Brain microvascular endothelial cell (primary cell): ENCODE results near the gene PPM1G.
A peak's percentile ranks its signal among the peaks of the same experiment; 100 is the strongest.

Source experiments
- DNase-seq: peaks from one replicate; pipeline ENCODE4 v3.0.0-alpha.2; 2020
- H3K27ac ChIP-seq: fragments of 250-450 bp; sonication (Bioruptor Pico); 2 replicates; pipeline ENCODE4 v1.5.1; 2020; ENCODE audit warnings: mild to moderate bottlenecking, moderate library complexity
- H3K27me3 ChIP-seq: fragments of 250-450 bp; sonication (Bioruptor Pico); replicated peaks from 2 replicates; pipeline ENCODE4 v1.5.1; 2020; ENCODE audit warnings: mild to moderate bottlenecking
- H3K36me3 ChIP-seq: fragments of 250-450 bp; sonication (Bioruptor Pico); replicated peaks from 2 replicates; pipeline ENCODE4 v1.5.1; 2020; ENCODE audit warnings: mild to moderate bottlenecking
- H3K4me3 ChIP-seq: 2 replicates; pipeline ENCODE4 v1.5.1; 2011; ENCODE audit warnings: low read depth, mild to moderate bottlenecking, control low read depth, low read length, moderate library complexity
- in situ Hi-C: cut with HindIII; loops from 2 replicates; pipeline ENCODE4 v1.10.0; 2017; ENCODE audit warnings: low sequenced_read_pairs, low pct_ligation_motif_present
- TF ChIP-seq, protein P1 (sequence below): IDR thresholded peaks from 2 replicates; pipeline ENCODE4 v1.5.1; 2011; ENCODE audit warnings: low read depth, mild to moderate bottlenecking, moderate library complexity, low read length, control low read depth, inconsistent platforms; ENCODE audit errors: missing control alignments

The PPM1G gene

DNA sequence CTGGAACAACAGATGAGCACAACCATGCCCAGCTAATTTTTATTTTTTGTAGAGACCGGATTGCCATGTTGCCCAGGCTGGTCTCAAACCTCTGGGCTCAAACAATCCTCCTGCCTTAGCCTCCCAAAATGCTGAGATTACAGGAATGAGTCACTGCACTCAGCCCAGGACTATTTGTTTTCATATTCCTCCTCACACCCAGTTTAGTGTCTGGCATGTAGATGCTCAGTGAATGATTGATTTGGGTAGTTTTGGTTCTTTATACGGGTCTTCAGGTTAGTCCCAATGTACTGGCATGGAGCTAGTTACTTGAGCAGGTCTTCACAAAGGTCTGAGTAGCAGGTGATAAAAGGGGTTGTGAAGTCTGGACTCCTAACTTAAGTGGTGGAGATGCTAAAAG is 45.5 kb downstream of the PPM1G start:
- DNase-seq = no peak
- no peaks in the 10 kb centered on the region for H3K27me3 ChIP-seq
- H3K4me3 ChIP-seq = no peak overlapping the region
- no peak overlapping the region for H3K27ac ChIP-seq
- peaks cover 49% of the 10 kb centered on the region for H3K36me3 ChIP-seq
- TF ChIP-seq, protein P1, sequence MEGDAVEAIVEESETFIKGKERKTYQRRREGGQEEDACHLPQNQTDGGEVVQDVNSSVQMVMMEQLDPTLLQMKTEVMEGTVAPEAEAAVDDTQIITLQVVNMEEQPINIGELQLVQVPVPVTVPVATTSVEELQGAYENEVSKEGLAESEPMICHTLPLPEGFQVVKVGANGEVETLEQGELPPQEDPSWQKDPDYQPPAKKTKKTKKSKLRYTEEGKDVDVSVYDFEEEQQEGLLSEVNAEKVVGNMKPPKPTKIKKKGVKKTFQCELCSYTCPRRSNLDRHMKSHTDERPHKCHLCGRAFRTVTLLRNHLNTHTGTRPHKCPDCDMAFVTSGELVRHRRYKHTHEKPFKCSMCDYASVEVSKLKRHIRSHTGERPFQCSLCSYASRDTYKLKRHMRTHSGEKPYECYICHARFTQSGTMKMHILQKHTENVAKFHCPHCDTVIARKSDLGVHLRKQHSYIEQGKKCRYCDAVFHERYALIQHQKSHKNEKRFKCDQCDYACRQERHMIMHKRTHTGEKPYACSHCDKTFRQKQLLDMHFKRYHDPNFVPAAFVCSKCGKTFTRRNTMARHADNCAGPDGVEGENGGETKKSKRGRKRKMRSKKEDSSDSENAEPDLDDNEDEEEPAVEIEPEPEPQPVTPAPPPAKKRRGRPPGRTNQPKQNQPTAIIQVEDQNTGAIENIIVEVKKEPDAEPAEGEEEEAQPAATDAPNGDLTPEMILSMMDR = no peak
- in situ Hi-C loops = no loop called here

DNA sequence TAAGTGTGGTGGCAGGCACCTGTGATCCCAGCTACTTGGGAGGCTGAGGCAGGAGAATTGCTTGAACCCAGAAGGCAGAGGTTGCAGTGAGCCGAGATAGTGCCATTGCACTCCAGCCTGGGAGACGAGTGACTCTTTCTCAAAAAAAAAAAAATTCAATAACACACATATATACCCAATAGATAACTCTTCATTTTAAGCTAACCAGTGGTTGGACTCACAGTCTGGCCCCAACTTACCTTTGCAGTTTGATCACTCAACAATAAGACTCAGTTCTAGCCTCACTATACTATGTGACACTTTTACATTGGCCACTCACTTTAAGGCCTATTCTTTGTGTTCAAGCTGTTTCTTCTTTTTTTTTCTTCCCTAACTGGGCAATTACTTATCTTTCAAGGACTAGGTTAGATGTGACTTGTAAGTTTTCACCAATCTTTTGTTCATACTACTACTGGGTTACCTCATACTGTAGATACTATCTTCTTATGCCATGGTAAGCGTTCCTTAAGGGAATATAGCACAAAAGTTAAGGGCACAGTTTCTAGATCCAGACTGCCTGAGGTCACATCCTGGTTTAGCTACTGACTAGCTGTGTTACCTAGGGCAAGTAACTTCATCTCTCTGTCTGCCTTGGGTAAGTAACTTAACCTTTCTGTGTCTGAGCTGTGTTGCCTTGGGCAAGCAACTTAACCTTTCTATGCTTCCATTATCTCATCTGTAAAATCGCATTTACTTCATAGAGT is 46.5 kb downstream of the PPM1G start:
- TF ChIP-seq, protein P1 = no peak
- no peak for DNase-seq
- in situ Hi-C loops = no loop called here
- H3K36me3 ChIP-seq = peaks cover 42% of the 10 kb centered on the region
- no peaks in the 10 kb centered on the region for H3K27me3 ChIP-seq
- no peak overlapping the region for H3K27ac ChIP-seq
- H3K4me3 ChIP-seq = no peak overlapping the region

GRCh38 chr2:27356382-27357181 is 52.8 kb downstream of the PPM1G start, which contains the start of gene GTF3C2:
Gene GTF3C2, minus strand, starts transcription at chr2:27356764. Its CDS starts 13,210 bp downstream, at chr2:27343554.
- Histone ChIP-seq H3K36me3 (no peaks in the 10 kb centered on the region), H3K4me3 (peak within 1 kb of the TSS; percentile 98), H3K27me3 (no peaks in the 10 kb centered on the region), H3K27ac (peak within 1 kb of the TSS; percentile 92)
- TF ChIP-seq, protein P1 = no peak
- peak; percentile 95 for DNase-seq
- in situ Hi-C loops = no loop called here

GRCh38 chr2:27356056-27356381 is 53.4 kb downstream of the PPM1G start:
- H3K4me3 ChIP-seq = peak overlapping the region; percentile 98
- TF ChIP-seq, protein P1 = no peak
- H3K27ac ChIP-seq = peak overlapping the region; percentile 92
- in situ Hi-C loops = no loop called here
- H3K27me3 ChIP-seq = no peaks in the 10 kb centered on the region
- no peaks in the 10 kb centered on the region for H3K36me3 ChIP-seq
- DNase-seq = peak; percentile 49

GRCh38 chr2:27354597-27354927 is 54.8 kb downstream of the PPM1G start:
- Histone ChIP-seq H3K36me3 (no peaks in the 10 kb centered on the region), H3K4me3 (no peak overlapping the region), H3K27me3 (no peaks in the 10 kb centered on the region), H3K27ac (peak overlapping the region; percentile 3)
- TF ChIP-seq, protein P1 = no peak
- in situ Hi-C loops = no loop called here
- DNase-seq = no peak
